NCI-H2171 (cell line): ENCODE results near the gene PLEKHJ1.

Experiments
- DNase-seq: peaks from one replicate; lab custom pipeline; 2025; lab: John Stamatoyannopoulos, UW

The PLEKHJ1 gene

GRCh38 chr19:2195914-2196313, 40.2 kb downstream of the PLEKHJ1 start:
- no peak for DNase-seq

GRCh38 chr19:2195361-2195760, 40.8 kb downstream of the PLEKHJ1 start:
- DNase-seq = peak; percentile 33

- DNase-seq = peak; percentile 65
Observed at GRCh38 chr19:2194513-2195078, 41.5 kb downstream of the PLEKHJ1 start.

- no peak for DNase-seq
Observed at GRCh38 chr19:2193807-2194206, 42.3 kb downstream of the PLEKHJ1 start.

- no peak for DNase-seq
Observed at GRCh38 chr19:2192862-2193261, 43.3 kb downstream of the PLEKHJ1 start.

- no peak for DNase-seq
Observed at GRCh38 chr19:2191456-2192310, 44.4 kb downstream of the PLEKHJ1 start.

- DNase-seq = no peak
Observed at GRCh38 chr19:2190848-2191455, 45.2 kb downstream of the PLEKHJ1 start.

- DNase-seq = no peak
Observed at GRCh38 chr19:2189880-2190279, 46.2 kb downstream of the PLEKHJ1 start.

- no peak for DNase-seq
Observed at GRCh38 chr19:2188708-2189385, 47.3 kb downstream of the PLEKHJ1 start.

GRCh38 chr19:2187159-2187558, 49.0 kb downstream of the PLEKHJ1 start:
- no peak for DNase-seq

GRCh38 chr19:2186071-2186846, 49.9 kb downstream of the PLEKHJ1 start:
- no peak for DNase-seq

GRCh38 chr19:2185734-2186070, 50.4 kb downstream of the PLEKHJ1 start:
- DNase-seq = no peak

- DNase-seq = no peak
Observed at GRCh38 chr19:2184422-2184975, 51.6 kb downstream of the PLEKHJ1 start.
